ENCODE data around the gene SBSN.
A peak's percentile ranks its signal among the peaks of the same experiment; 100 is the strongest.

Gene SBSN

GRCh38 chr19:35528218-35529038 is at the start of gene SBSN:
Gene SBSN (minus strand): TSS chr19:35528311. CDS start chr19:35528281, 30 bp downstream.
- no peak for ATAC-seq

GRCh38 chr19:35571406-35571965 is 43.4 kb upstream of the SBSN start:
- ATAC-seq, result no peak
- no peak for DNase-seq

More at GRCh38 chr19:35528218-35529038, at the start of gene SBSN:
- no peak for DNase-seq

- DNase-seq (no peak), ATAC-seq (no peak)
Observed at GRCh38 chr19:35569281-35569781, 41.2 kb upstream of the SBSN start.

GRCh38 chr19:35566738-35567137 is 38.6 kb upstream of the SBSN start:
- no peak for ATAC-seq
- no peak for DNase-seq

- no peak for ATAC-seq
- no peak for DNase-seq
Observed at GRCh38 chr19:35565016-35565856, 37.1 kb upstream of the SBSN start.

GRCh38 chr19:35563207-35563829 is 35.2 kb upstream of the SBSN start, which contains the start of gene ATP4A:
Gene ATP4A (minus strand): TSS chr19:35563658. CDS start chr19:35563629, 29 bp downstream.
- ATAC-seq (no peak), DNase-seq (no peak)

GRCh38 chr19:35562776-35563175 is 34.7 kb upstream of the SBSN start:
- DNase-seq (no peak), ATAC-seq (no peak)

- DNase-seq (no peak), ATAC-seq (no peak)
Observed at GRCh38 chr19:35562336-35562735, 34.2 kb upstream of the SBSN start.

- DNase-seq (no peak), ATAC-seq (no peak)
Observed at GRCh38 chr19:35561436-35561835, 33.3 kb upstream of the SBSN start.

GRCh38 chr19:35560677-35561076 is 32.6 kb upstream of the SBSN start:
- ATAC-seq, result no peak
- DNase-seq, result no peak

- ATAC-seq (no peak), DNase-seq (no peak)
Observed at GRCh38 chr19:35560271-35560670, 32.2 kb upstream of the SBSN start.

GRCh38 chr19:35559781-35560180 is 31.7 kb upstream of the SBSN start:
- ATAC-seq, result no peak
- DNase-seq, result no peak

- no peak for ATAC-seq
- no peak for DNase-seq
Observed at GRCh38 chr19:35559281-35559659, 31.2 kb upstream of the SBSN start.

GRCh38 chr19:35558400-35559280 is 30.5 kb upstream of the SBSN start:
- DNase-seq, result no peak
- no peak for ATAC-seq

GRCh38 chr19:35557539-35558399 is 29.7 kb upstream of the SBSN start:
- ATAC-seq, result peak; percentile 51
- DNase-seq, result peak; percentile 71

- ATAC-seq, result no peak
- no peak for DNase-seq
Observed at GRCh38 chr19:35556846-35557538, 28.9 kb upstream of the SBSN start.

- no peak for ATAC-seq
Observed at GRCh38 chr19:35556025-35556590, 28.0 kb upstream of the SBSN start.

GRCh38 chr19:35555301-35556005 is 27.3 kb upstream of the SBSN start:
- ATAC-seq (no peak), DNase-seq (no peak)

More at GRCh38 chr19:35556025-35556590, 28.0 kb upstream of the SBSN start:
- no peak for DNase-seq
